D341Med (cell line): ENCODE data around the gene KPTN.
A peak's percentile ranks its signal among the peaks of the same experiment; 100 is the strongest.

Source experiments
- DNase-seq: peaks from one replicate; pipeline ENCODE4 v3.0.0; 2012; ENCODE audit warnings: low spot score

The KPTN gene

DNA sequence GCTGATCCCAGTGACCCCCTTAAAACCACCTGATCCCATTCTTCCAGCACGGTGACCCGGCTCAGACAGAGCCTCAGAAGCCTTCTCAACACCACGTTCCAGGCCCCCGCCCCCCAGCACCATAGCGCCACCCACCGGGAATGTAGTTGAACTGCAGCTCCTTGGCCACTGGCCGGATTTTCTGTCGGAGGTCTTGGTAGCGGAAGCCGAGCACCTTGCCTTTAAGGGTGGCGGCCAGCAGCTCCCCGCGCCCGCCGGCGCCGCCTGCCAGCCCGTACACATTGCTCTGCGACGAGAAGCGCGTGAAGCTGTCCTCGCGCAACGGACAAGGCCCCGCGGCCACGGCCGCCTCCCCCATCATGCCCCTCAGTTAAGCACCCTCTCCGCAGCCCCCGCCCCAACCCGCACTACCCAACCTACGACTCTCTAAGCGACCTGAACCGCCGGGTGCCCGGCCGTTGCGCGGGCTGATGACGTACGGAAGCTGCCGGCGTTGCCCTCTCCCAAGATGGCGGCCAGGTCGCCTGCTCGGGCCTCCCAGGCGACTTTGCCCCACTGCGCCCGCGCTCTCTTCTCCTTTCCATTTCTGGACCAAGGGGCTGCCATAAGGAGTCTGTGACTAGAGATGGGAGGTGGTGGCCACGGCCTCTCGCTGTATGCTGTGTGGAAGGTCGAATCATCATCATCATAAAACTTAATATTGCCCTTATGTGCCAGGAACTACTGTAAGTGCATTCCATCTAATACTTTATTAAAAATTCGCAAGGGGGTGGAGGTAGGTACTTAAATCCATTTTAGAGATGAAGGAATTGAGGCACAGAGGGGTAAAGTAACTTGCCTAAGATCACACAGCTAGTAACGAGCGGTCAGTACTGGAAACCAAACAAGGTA lies at the start of gene KPTN:
Gene KPTN (minus strand): TSS at position 420 of the 891 bp plus-strand sequence. CDS start 59 bp downstream, at position 361.
- peak; percentile 97 for DNase-seq

DNA sequence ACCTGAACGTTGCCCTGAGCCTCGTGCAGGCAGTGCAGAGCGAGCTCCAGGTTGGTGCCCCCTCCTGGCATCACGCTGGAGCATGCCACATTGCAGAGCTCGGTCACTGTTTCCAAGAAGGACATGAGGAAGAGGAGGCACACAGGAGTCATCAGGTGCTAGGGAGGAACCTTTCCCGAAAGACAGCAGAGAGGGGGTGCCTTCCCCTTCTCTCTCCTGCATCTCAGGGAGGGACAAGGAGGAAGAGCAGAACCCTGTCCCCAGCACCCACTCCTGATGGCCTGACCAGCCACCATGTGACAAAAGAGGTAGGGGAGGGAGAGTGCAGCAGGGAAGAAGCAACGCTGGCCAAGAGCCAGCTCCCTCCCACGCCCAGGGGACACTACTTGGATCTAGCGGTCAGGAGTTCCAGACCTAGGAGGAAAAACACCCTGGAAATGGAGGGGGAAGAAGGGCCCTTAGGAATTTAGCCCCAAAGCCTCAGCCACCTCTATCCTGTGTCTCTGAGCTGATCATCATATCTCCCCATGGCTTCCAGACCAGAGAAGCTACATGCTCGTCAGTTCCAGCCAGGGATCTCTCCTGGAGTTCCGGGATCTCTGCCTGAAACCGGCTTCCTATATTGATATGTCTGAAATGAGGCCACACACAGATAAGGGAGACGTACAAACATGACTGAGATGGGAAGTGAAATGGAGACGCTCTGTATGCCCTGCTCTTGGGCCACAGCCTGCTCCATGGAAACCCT lies 47.8 kb upstream of the KPTN start:
- no peak for DNase-seq

DNA sequence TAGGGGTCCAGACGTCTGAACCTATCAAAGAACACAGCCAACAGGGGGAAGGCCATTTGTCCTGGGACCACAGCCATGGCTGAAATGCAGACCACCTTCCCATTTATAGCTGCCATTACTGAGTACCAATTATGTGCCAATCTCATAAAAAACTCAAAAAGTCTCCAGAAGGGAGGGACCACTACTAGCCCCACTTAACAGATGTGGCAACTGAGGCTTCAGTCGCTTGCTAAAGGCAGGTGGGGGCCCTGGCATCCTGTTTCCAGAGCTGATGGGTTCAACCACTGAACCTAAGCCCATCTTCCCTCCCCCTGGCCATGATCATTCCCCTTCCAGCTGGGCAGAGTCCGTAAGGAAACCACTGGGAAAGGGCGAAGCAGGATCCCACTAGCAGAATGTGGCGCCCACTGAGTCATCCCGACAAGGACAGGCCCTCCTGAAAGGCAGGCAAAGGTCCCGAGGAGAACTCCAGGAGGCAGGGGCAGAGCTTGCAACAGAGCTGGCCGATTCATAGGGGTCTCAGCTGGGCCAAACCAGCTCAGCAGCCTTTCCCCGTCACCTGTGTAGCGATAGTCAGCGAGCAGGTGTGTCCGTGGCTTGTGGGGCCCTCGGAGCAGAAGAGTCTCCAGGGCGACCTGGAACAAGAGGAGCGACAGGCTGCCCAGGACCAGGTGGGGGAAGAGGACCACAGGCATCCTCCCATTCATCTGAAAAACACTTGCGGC lies 45.2 kb upstream of the KPTN start:
- DNase-seq, result no peak

DNA sequence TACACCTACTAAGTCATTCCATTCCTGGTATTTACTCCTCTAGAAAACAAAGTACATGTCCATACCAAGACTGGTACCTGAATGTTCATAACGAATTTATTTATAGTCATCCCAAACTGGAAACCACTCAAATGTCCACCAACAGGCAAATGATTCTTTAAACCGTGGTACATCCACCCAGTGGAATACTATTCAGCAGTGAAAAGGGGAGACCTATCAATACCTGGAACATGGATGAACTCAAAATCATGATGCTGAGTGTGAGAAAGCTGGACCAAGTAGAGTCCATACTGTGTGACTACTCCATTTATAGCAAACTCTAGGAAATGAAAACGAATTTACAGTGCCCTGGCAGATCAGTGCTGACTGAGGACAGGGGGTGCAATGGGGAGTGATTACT lies 42.8 kb upstream of the KPTN start:
- no peak for DNase-seq

DNA sequence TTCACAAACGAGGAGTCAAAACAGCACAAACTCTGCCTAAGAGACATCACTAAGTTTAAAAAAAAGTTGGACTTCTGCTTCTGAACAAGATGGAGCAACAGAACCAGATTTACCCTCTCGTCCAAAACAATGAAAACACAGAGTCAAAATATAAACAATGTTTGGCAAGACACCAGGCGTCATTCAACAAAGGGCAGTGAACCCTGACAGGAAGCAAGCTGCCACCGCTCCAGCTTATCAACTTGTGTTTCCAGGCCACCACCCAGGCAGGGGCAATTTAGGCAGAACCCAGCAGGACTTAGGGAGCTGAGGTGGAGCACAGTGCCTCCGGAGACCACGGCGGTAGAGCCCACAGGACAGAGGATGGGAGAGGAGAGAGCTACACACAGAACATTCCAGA lies 39.5 kb upstream of the KPTN start:
- no peak for DNase-seq

DNA sequence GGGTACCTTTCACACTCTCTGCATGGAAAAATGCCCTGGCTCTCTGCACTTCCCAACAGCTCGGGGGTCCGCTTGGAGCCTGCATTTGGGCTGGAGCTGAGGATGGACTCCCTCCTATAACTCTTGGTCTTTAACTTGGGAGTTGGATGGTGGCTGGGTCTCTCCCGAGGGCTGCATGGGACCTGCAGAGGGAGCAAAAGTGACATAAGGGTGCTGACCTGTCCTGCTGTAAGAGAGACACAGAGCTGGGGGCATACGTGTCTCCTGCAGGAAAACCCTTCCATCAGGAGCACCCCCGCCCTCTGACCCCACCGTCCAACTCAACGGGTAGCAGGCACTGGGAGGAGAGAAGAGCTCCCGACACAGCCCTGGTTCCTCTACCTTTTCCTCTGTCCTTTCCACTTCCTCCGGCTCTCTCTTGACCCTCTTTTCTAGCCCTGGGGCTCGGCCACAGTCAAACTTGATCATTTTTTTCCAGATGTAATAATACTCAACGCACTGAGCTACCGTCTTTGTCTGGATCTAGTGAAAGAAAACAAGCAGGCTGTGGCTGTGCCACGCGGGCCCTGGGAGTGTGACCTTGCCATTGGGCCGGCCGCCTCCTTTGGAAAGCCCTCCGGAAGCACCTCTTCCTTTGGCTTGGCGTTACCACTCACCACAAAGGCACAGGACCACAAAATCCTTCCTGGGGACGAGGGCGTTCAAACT lies 37.6 kb upstream of the KPTN start:
- no peak for DNase-seq

DNA sequence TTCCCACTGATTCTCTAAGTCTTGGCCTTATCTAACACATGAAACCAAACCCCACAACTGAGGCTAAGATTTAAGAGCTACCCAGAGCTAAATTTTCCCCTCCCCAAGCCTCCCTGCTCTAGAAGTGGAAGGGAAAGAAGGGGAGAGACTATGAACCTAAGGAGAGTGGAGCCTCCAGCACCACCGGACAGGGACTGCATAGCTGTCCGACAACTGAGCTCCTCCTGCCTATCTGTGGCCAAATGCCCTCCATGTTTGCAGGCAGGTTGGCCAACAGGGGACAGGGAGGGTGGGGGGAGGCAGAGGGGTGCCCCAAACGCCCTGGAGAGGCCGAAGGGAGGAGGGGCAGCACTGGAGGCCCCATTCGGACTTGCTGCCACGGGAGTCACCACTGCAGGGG lies 36.8 kb upstream of the KPTN start:
- DNase-seq, result peak; percentile 12

DNA sequence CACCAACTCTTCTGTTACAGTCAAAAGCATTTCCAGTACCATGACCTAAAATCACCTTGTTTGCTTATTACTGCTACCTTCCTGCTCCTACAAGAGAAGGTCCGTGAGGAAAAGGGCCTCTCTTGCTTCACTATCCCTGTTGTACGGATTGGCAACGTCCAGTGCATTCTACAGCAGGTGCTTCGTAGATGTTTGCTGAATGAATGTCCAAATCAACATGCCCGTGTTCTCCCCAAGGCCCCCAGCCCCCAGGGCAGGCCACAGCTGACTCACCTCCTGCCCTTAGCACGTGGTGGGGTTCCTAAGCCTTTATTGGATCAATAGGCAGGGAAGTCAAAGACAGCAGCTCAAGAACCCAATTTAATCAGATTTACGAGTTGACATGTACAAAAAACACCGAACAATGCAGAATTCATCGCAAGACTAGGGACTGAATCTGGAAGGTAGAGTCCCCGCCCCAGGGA lies 36.4 kb upstream of the KPTN start:
- DNase-seq, result no peak

DNA sequence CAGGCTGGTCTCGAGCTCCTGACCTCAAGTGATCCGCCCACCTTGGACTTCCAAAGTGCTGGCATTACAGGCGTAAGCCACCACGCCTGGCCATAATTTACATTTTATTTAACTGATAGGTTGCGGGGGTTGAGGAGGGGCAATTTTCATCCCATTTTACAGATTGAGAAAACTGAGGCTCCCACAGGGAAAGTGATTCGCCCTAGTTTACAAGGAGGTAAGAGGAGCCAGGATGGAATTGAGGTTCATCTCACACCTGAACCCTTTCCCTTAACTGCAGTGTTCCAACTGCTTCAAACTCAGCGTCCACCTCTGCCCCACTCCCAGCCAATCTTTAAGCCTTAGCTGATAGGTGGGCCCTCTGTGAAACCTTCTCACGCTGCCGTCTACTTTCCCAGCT lies 34.8 kb upstream of the KPTN start:
- DNase-seq, result no peak

DNA sequence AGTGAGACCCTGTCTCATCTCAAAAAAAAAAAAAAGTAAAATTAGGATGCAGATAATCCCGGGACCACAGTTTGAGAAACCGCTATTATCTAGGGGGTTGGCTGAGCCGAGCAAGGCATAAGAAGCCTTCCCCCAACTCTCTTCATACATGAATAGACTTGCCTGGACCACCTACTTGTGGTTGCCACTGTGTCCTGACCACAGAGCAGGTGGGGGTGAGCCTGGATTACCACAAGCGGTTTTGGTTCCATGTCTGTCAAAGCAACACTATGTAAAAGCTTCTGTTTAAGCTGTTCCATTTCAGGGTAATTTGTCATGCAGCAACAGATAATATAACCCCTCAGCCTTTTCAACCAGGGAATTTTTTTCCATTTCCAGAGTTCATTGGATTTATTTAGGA lies 34.1 kb upstream of the KPTN start:
- no peak for DNase-seq

DNA sequence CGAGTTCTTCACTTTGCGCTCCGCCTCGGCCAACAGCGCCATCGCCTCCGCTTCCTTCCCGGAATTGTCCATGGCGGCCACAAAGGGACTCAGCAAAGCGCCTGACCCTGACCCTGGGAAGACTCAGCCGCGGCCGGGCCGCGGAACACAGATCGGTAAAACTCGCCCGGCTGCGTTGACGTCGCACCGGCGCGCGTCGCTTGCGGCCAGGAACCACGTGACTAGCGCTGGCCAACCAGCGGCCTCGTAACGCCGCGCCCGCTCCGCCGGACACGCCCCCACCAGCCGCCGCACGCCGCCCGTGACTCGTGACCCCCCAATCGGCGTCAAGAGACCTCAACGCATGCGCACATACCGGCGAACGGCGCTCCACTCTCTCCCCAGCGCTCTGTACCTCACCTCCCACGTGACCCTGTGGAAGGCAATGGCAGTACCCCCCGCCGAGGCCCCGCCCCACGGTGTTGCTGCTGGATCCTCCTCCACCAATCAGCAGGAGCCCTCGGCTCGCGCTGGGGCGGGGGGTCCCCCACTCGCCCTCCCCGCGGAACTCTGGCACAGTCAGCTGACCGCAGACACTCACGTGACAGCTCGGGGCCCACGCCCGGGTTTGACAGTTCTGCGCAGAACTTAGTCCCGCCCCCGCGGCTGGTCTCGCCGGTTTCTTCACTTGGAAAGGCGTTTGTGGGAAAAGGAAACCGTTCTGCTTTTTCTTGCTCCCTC lies 31.0 kb upstream of the KPTN start, which contains the start of gene NAPA:
Gene NAPA (minus strand): TSS at position 195 of the 720 bp plus-strand sequence. CDS start 123 bp downstream, at position 72.
- DNase-seq, result peak; percentile 99

DNA sequence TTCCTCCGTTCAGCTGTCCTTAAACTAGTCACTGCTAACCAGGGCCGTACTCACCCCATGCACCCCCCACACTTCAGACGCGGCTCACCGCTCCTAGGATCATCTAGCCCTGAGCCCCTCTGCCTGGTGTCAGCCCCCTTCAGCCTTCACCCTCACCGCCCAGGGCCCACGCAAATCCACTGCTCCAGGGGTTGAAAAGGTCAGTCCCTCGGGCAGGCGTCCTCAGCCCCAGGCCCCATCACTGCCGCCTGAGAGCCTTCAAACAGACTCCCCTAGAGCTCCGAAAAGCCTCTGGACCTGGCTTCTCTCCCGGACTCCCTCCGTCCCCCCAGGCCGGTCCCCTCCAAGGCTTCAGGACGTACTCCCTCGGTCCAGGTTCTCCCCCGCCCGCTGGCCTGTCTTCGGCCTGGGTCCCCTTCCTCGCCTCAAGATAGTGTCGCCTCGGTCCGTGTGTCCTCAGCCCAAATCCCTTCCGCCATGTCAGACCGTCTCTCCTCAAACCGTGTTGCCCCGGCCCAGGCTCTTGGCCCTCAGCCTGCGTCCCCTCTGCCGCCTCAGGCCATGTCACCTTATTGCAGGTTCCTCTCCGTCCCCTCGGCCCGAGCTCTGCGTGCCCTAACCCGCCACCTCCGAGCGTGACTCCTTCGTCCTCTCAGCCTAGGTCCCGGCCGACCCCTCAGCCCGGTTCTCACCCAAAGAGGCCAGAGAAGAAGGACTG lies 30.3 kb upstream of the KPTN start:
- peak; percentile 13 for DNase-seq

DNA sequence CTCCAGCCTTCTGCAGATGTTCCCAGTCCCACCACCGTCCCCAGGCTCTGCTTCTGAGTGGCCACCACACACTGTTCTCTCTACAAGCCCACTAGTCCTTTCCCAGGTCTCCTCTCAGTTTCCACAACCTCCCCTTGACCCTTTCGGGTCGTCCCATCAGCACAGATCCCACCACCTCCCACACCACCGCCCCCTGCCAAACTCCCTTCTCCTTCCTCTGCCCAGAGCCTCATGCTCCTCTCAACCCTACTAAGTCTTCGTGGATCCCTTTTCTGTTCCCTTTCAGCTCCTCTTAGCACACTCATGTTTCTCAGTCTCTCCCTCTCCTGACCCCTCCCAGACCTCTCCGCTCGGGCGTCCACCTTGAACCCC lies 28.9 kb upstream of the KPTN start:
- DNase-seq, result no peak

DNA sequence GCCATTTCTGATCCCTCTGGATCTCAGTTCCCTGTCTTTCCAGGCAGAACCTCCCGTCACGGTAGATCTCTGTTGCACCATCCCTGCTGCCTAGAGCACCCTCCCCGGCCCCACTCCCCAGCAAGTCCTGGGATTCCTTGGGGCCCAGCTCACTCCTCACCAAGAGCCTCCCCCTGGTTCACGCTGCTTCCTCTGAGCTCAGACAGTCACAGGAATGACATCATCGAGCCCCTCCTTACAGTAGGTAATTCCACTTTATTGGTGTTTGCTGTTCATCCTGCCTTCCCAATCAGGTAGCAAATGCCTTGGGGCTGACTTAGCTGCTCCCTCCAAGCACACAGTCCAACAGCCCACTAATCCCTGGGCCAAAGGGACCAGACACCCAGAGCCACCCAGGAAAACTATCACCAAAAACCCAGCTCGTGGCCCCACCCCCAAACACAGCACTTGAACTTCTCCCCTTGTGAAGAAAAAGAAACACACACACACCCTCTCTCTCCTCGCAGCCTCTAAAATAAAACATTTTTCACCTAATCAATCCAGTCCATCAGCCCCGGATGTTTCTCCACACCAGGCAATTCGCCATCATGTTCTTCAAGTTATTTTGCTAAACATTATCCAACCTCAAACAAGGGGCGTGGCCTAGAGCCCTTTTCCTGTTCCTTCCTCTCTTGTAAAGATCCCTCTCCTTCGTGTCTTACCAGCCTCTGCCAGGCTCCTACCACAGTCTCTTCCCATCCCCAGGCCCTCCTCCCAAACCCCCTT lies 28.3 kb upstream of the KPTN start:
- DNase-seq, result no peak

DNA sequence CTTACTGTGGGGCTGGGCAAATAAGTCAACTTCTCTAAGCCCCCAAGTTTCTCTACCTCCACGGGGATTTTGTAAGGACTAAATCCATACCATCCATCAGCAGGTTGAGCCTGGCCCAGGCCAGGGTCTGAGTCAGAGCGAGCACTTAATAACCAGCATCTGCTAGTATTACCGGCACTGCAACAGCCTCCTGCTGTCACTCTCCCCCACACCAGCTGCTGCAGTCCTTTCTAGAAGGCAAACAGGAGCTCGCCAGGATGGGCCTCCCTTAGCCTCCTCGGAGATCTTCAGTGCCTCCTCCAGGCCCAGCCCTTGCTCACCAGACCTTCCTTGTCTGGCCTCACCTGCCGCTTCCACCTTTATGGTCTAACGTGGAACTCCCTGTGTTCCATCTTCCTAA lies 27.7 kb upstream of the KPTN start:
- peak; percentile 67 for DNase-seq

DNA sequence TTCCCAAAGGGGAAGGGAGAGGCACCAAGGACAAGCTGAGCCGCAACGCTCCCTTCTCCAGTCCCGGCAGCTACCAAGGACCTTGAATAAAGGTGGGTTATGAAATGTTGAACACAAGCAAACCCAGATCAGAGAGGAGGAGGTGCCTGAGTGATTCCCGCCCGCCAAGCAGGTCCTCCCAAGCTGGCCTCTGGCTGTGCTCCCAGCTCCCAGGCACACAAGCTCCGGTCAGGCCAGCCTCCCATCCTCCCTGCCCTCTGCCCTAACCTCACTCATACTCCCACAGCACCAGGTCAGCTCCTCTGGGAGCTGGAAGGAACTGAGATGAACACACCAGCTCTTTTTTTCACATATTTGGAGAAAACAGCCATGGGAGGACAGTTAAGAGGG lies 27.1 kb upstream of the KPTN start:
- DNase-seq, result no peak

DNA sequence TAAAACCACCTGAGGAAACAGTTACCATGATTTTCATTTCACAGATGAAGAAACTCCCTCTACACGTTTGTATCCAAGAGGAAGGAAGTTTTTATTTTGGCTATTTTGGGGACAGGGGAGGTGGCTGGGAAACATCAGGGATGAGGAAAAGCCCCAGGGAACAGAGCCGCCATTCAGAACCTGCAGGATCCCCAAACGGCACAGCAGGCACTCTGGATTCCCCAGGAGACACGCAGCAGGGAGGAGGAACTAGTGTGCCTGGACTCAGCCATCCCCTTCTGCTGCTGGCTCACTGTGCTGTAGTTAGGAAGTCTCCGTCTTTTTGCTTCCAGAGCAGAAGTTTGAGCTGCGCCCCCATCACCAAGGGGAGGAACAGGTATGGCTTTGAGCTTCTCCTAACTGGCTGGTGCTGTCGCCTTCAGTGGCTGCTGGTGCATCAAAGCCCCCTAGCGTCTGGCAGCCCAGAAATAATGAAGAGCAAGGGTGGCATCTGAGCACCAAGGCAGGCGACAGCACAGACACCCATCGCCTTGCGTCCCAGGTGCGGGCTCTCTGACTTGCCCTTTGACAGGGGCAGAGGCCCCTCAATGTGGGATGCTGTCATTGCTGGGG lies 26.6 kb upstream of the KPTN start:
- peak; percentile 27 for DNase-seq

DNA sequence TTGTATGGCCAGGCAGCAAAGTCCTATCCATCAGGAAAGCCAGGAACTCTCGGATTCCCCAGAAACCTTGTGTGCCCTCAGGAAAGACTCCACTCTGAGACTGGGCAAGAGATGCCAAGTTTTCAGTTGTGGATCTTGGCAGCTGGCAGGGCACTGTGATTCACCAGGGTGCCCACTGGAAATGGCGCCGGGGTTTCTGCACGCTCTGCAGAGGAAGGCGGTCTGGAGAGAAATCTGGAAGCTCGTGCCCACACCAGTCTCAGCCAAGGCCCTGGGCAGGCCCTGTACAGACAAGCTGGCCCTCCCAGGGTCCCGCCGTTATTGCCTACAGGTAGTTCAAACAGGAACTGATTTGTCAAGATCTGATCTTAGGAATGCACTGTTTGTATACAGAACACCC lies 26.0 kb upstream of the KPTN start:
- no peak for DNase-seq

DNA sequence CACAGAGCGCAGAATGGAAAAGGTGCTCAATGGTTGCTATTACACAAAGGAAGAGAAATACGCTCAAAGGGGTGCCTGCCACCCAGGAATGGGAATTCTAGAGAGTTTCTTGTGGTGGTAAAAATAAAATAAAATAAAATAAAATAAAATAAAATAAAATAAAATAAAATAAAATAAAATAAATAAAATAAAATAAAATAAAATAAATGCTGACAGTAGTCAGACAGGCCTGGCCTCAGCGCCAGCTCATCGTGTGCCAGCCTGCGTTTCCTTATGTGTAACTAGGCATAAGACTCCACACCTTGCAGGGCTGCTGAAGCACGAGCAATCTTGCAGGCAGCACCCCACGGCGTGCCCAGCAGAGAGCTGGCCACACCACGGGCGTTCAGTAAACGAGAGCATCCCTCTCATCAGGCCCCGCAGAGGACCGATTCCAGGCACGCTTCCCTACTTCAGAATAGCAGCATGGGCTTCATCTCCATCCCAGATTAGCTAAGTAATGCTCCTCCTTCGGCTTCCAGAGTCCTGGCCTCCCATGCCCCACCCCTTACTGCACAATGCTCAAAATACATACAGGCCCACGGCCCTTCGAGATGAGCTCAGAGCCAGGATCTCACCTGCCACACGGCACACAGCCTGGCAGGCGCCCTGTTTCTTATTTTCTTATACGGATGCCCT lies 25.3 kb upstream of the KPTN start:
- no peak for DNase-seq
